ENCODE measurements around the gene TRIOBP. TPM values are rescaled to one million over a fixed set of nuclear protein-coding genes. Genes with fewer than 3 reads are reported as not detected.

TRIOBP gene
- total RNA-seq, 1 donor from 2014 or later = 75.1 TPM

- no peak overlapping the region for H3K4me3 ChIP-seq (ENCODE audit: low read depth, low read length)
- no peak for DNase-seq (ENCODE audit: low read depth)
- peak; percentile 54 for TF ChIP-seq CTCF (conservative IDR thresholded peaks at IDR 0.05; ENCODE audit: low read depth, low read length)
Observed at GRCh38 chr22:37661160-37661924, 35.5 kb upstream of the TRIOBP start.

GRCh38 chr22:37662039-37662438, 34.8 kb upstream of the TRIOBP start:
- DNase-seq (ENCODE audit: low read depth) = no peak
- H3K4me3 ChIP-seq (ENCODE audit: low read depth, low read length) = no peak overlapping the region
- TF ChIP-seq CTCF (conservative IDR thresholded peaks at IDR 0.05; ENCODE audit: low read depth, low read length) = no peak

GRCh38 chr22:37663521-37664140, 33.2 kb upstream of the TRIOBP start:
- no peak for DNase-seq (ENCODE audit: low read depth)
- H3K4me3 ChIP-seq (ENCODE audit: low read depth, low read length) = no peak overlapping the region
- TF ChIP-seq CTCF (conservative IDR thresholded peaks at IDR 0.05; ENCODE audit: low read depth, low read length) = no peak

GRCh38 chr22:37664249-37665101, 32.4 kb upstream of the TRIOBP start:
- H3K4me3 ChIP-seq (ENCODE audit: low read depth, low read length) = no peak overlapping the region
- no peak for TF ChIP-seq CTCF (conservative IDR thresholded peaks at IDR 0.05; ENCODE audit: low read depth, low read length)
- DNase-seq (ENCODE audit: low read depth) = no peak

GRCh38 chr22:37665487-37665886, 31.4 kb upstream of the TRIOBP start:
- TF ChIP-seq CTCF (conservative IDR thresholded peaks at IDR 0.05; ENCODE audit: low read depth, low read length) = no peak
- DNase-seq (ENCODE audit: low read depth) = no peak
- no peak overlapping the region for H3K4me3 ChIP-seq (ENCODE audit: low read depth, low read length)

GRCh38 chr22:37669586-37669985, 27.3 kb upstream of the TRIOBP start:
- TF ChIP-seq CTCF (conservative IDR thresholded peaks at IDR 0.05; ENCODE audit: low read depth, low read length) = no peak
- no peak overlapping the region for H3K4me3 ChIP-seq (ENCODE audit: low read depth, low read length)
- DNase-seq (ENCODE audit: low read depth) = no peak

Measured in epithelial cell of proximal tubule (primary cell).